ENCODE results near the gene CD27. TPM values are rescaled to one million over a fixed set of nuclear protein-coding genes. Genes with fewer than 3 reads are reported as not detected.

The CD27 gene
- total RNA-seq, 4 donors from 2014 or later: 0.44 to 0.63 TPM; not detected in 2

DNA sequence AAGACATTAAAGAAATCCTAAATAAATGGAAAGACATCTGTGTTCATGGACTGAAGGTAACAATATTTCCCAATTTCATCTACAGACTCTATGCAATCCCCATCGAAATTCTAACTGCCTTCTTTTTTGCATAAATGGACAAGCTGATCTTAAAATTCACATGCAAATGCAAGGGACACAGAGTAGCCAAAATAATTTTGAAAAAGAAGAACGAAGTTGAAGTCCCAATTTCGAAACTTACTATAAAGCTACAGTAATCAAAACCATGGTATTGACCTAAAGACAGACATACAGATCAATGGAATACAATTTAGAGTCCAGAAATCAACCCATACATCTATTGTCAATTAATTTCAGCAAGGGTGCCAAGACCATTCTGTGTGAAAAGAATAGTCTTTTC lies 16.4 kb upstream of the CD27 start:
- 84 to 88% methylated on average over 3 of the region's 3 CpGs for WGBS, 2 donors
- Histone ChIP-seq H3K27me3 (no peaks in the 10 kb centered on the region), H3K4me1 (peaks cover 0 to 27% (median 10%) of the 10 kb centered on the region in 4 donors), H3K4me3 (no peak overlapping the region), H3K36me3 (no peaks in the 10 kb centered on the region), H3K27ac (peak overlapping the region in 1 of 4 donors; percentile 2), H3K9me3 (no peaks in the 10 kb centered on the region)
- no peak for DNase-seq (ENCODE audit: low spot score in 2 of 2)
- TF ChIP-seq POLR2A (IDR thresholded peaks at IDR 0.05) (no peak), EP300 (IDR thresholded peaks at IDR 0.05) (no peak)
- TF ChIP-seq, protein P1, sequence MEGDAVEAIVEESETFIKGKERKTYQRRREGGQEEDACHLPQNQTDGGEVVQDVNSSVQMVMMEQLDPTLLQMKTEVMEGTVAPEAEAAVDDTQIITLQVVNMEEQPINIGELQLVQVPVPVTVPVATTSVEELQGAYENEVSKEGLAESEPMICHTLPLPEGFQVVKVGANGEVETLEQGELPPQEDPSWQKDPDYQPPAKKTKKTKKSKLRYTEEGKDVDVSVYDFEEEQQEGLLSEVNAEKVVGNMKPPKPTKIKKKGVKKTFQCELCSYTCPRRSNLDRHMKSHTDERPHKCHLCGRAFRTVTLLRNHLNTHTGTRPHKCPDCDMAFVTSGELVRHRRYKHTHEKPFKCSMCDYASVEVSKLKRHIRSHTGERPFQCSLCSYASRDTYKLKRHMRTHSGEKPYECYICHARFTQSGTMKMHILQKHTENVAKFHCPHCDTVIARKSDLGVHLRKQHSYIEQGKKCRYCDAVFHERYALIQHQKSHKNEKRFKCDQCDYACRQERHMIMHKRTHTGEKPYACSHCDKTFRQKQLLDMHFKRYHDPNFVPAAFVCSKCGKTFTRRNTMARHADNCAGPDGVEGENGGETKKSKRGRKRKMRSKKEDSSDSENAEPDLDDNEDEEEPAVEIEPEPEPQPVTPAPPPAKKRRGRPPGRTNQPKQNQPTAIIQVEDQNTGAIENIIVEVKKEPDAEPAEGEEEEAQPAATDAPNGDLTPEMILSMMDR (IDR thresholded peaks at IDR 0.05): no peak

DNA sequence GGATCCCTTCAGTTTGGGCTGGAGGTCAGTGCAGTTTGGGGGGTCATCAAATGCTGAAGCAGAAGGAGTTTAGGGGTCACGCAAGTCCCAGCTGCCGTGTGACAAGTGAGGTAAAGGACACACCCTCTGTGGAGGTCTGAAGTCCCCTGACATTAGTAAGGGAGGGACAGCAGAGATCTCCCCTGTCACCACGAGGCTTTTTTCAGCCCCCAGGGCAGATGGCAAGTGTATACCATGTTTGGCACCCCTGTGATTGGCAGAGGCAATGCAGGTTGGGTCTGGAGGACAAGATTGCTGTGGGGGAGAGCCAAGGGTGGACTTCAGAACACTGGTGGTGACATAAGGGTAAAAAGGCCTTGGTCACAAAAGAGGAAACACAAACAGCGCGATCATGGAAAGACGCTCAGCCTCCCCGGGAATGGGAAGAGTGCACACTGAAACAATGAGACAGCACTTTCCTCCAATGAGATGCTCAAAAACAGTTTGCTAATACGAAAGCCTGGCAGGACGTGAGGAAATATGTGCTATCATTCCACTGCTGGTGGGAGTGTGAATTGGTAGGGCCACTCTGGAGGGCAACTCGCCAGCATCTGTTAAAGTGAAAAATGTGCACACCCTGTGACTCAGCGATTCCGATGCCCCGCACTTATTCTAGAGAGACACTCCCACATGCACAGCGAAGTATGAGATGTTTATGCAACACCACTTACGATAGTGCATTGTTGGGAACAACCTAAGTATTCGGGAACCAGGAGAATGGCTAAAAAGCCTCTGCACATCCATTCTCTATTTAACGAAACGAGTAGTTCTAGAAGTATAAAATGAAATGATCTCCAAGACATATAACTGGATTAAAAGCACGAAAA lies 14.4 kb upstream of the CD27 start:
- H3K4me1 ChIP-seq: peaks cover 0 to 19% (median 5%) of the 10 kb centered on the region in 4 donors
- TF ChIP-seq EP300 (IDR thresholded peaks at IDR 0.05) (peak; percentile 44 to 88), POLR2A (IDR thresholded peaks at IDR 0.05) (no peak)
- TF ChIP-seq, protein P1 (IDR thresholded peaks at IDR 0.05): peak in 1 of 5 experiments; percentile 23
- WGBS, 2 donors: 16 to 21% methylated on average over 19 of the region's 19 CpGs

DNA sequence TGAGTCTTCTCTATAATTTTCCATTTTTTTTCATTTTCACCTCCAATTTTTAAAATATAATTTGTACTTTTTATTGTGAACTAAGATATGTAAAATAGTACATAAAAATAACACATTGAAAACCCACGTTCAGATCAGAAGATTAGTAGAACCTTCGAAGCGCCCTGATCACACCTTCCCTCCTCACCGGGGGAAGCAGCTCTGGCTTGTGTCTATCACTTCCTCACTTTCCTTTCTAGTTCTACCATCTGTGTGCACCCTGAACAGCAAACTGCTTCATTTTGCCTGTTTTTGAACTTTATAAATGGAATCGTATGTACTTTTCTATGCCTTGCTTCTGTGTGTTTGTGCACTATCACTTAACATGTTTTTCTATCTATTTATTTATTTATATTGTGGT lies 11.8 kb upstream of the CD27 start:
- H3K27ac ChIP-seq: no peak overlapping the region
- no peaks in the 10 kb centered on the region for H3K36me3 ChIP-seq
- no peaks in the 10 kb centered on the region for H3K27me3 ChIP-seq
- H3K9me3 ChIP-seq: no peaks in the 10 kb centered on the region
- no peak overlapping the region for H3K4me3 ChIP-seq
- WGBS, 2 donors: 86 to 89% methylated on average over 5 of the region's 5 CpGs
- H3K4me1 ChIP-seq: peaks cover 0 to 19% (median 5%) of the 10 kb centered on the region in 4 donors
- TF ChIP-seq EP300 (IDR thresholded peaks at IDR 0.05) (no peak), POLR2A (IDR thresholded peaks at IDR 0.05) (no peak)
- TF ChIP-seq, protein P1 (IDR thresholded peaks at IDR 0.05): no peak
- no peak for DNase-seq (ENCODE audit: low spot score in 2 of 2)

More for the DNA sequence above, 14.4 kb upstream of the CD27 start:
- H3K27me3 ChIP-seq: no peaks in the 10 kb centered on the region
- H3K4me3 ChIP-seq: peak overlapping the region; percentile 9 to 39 (median 18)
- no peaks in the 10 kb centered on the region for H3K36me3 ChIP-seq
- peak overlapping the region; percentile 43 to 93 (median 78) for H3K27ac ChIP-seq
- peak; percentile 84 to 87 for DNase-seq (ENCODE audit: low spot score in 2 of 2)
- no peaks in the 10 kb centered on the region for H3K9me3 ChIP-seq

DNA sequence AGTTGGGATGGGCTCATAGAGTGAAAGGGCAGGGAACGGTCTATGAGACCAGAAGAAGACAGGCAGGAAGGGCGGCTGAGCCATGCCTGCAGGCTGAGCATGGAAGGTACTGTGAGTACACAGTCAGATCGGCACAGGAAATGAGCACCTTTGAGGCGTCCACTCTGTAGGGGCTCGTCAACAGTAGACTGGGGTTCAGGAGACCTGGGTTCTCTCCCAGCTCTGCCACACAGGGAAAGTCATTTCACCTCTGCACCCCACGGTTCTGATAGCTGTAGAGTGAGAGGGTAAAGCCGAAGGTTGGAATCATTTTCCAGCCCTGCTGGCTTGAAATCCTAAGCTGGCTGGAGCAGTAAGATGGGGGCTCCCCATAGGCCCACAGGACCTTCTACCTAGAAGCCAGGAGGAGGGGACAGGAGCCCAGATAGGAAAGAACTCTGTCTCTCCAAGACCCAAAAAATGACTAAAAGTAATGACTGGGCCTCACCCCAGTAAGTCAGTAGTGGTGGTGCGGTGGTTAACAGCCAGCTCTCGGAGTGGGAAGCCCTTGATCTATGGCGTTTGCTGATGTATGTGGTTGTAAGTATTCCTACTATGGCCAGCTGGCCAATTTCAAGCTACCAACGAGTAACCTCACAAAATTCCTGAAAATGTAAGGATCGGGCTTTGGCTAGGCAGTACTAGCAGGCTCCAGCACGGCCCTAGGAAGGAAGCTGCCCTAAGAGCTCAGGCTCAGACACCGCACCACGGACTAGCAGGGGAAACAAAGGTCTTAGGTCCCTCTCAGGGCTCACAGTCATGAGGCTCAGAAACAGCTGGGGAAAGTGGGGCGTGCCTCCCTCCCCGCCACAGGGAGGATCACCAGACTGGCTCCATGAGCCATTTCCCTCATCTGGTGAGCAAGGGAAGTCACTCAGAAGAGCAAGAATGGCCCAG lies 10.3 kb upstream of the CD27 start:
- H3K4me3 ChIP-seq: no peak overlapping the region

More for the DNA sequence above, 10.3 kb upstream of the CD27 start:
- 79 to 83% methylated on average over 13 to 17 of the region's 17 CpGs for WGBS, 2 donors
- no peak for DNase-seq (ENCODE audit: low spot score in 2 of 2)
- Histone ChIP-seq H3K36me3 (peaks cover 0 to 4% (median 0%) of the 10 kb centered on the region in 3 donors), H3K27me3 (no peaks in the 10 kb centered on the region), H3K4me1 (peaks cover 0 to 19% (median 5%) of the 10 kb centered on the region in 4 donors), H3K27ac (no peak overlapping the region), H3K9me3 (no peaks in the 10 kb centered on the region)
- TF ChIP-seq EP300 (IDR thresholded peaks at IDR 0.05) (no peak), POLR2A (IDR thresholded peaks at IDR 0.05) (no peak)
- TF ChIP-seq, protein P1 (IDR thresholded peaks at IDR 0.05): no peak

Measured in tibial nerve (tissue), 4 donors.